ENCODE results near the gene ARHGAP20. TPM values are rescaled to one million over a fixed set of nuclear protein-coding genes. Genes with fewer than 3 reads are reported as not detected.

The ARHGAP20 gene
- total and polyA plus RNA-seq, 2 of the 8 experiments (the other 6 are each of a cell fraction or from before 2014, with no cell fraction given), result 0.05 to 0.28 TPM

- H3K9ac ChIP-seq (replicated peaks in 1 of 4; ENCODE audit: extremely low read depth in 1 of 4, low read depth in 3 of 4, low read length in 3 of 4), result peak overlapping the region in 1 of 4 experiments; percentile 20; a peak in 1 of 7 replicates
- no peak for TF ChIP-seq TEAD4 (IDR thresholded peaks at IDR 0.05; ENCODE audit: low read depth, low read length)
- TF ChIP-seq BACH1 (IDR thresholded peaks at IDR 0.05; ENCODE audit: low read length), result 0 out of 2 replicates have a peak, but pooled peaks have one; percentile 22
- TF ChIP-seq EZH2 (IDR thresholded peaks at IDR 0.05; ENCODE audit: low read depth, low read length, severe bottlenecking), result peak; percentile 74
- 0 out of 2 replicates have a peak, but pooled peaks have one; percentile 72 for TF ChIP-seq RBBP5 (IDR thresholded peaks at IDR 0.05; ENCODE audit: borderline replicate concordance, low read depth, low read length)
- 0 out of 4 replicates have a peak, but pooled peaks have one; percentile 22 to 29 for TF ChIP-seq SIN3A (conservative IDR thresholded peaks at IDR 0.05 in 1 of 2, IDR thresholded peaks at IDR 0.05 in 1 of 2; ENCODE audit: low read depth in 1 of 2, low read length in 2 of 2)
- TF ChIP-seq BCL11A (IDR thresholded peaks at IDR 0.05; ENCODE audit: low read depth in 2 of 2, low read length in 2 of 2), result no peak
- no peak for TF ChIP-seq POU5F1 (IDR thresholded peaks at IDR 0.05; ENCODE audit: low read depth, low read length)
- TF ChIP-seq, protein P1, sequence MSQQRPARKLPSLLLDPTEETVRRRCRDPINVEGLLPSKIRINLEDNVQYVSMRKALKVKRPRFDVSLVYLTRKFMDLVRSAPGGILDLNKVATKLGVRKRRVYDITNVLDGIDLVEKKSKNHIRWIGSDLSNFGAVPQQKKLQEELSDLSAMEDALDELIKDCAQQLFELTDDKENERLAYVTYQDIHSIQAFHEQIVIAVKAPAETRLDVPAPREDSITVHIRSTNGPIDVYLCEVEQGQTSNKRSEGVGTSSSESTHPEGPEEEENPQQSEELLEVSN (IDR thresholded peaks at IDR 0.05), result peak; percentile 73
- TF ChIP-seq SUZ12 (IDR thresholded peaks at IDR 0.05; ENCODE audit: low read length), result peak; percentile 84
Measured at GRCh38 chr11:110712659-110713448, 617 bp upstream of the ARHGAP20 start.

More at GRCh38 chr11:110712659-110713448, 617 bp upstream of the ARHGAP20 start:
- no peak overlapping the region for H2BK20ac ChIP-seq (ENCODE audit: low read length)
- no peak overlapping the region for H2BK12ac ChIP-seq (ENCODE audit: low read depth, low read length)
- peak overlapping the region; percentile 72; the same call in 1 of the 2 replicates for H2BK15ac ChIP-seq (ENCODE audit: low read length)
- FAIRE-seq (no peak), DNase-seq (ENCODE audit: low read depth in 1 of 2, low spot score in 2 of 2) (no peak)
- no peak overlapping the region for H2BK120ac ChIP-seq (replicated peaks; ENCODE audit: low read depth, low read length)
- peak overlapping the region; percentile 48; the same call in 1 of the 2 replicates for H3K18ac ChIP-seq (ENCODE audit: extremely low read depth, low read length)
- H3K56ac ChIP-seq (replicated peaks; ENCODE audit: insufficient read length, low read depth, low read length), result peak overlapping the region; percentile 49
- H4K5ac ChIP-seq (ENCODE audit: insufficient read length, low read depth, low read length), result no peak overlapping the region
- H3K4ac ChIP-seq (replicated peaks; ENCODE audit: insufficient read length, low read depth, low read length), result no peak overlapping the region
- no peak overlapping the region for H3K23ac ChIP-seq (ENCODE audit: insufficient read length)
- H4K20me1 ChIP-seq (replicated peaks in 1 of 2; ENCODE audit: control insufficient read depth in 1 of 2, insufficient read depth in 2 of 2, low read length in 2 of 2), result no peaks in the 10 kb centered on the region
- H2BK5ac ChIP-seq (ENCODE audit: low read depth, low read length), result no peak overlapping the region
- WGBS, 2 experiments (ENCODE audit: extremely low coverage in 1 of 2, insufficient coverage in 1 of 2, insufficient read length in 1 of 2, insufficient replicate concordance in 2 of 2, low coverage in 1 of 2, low lambda C conversion rate in 2 of 2, missing lambda C conversion rate in 1 of 2), result 6% methylated on average over 32 of the region's 50 CpGs; no CpG with 5 or more reads in 1 of the 2 experiments
- H3K4me3 ChIP-seq (ENCODE audit: extremely low read depth in 1 of 4, insufficient read depth in 2 of 4, low read depth in 3 of 4, low read length in 4 of 4), result peak overlapping the region; percentile 47 to 78 (median 60)
- peak overlapping the region; percentile 97 for H2AFZ ChIP-seq (ENCODE audit: low read length)
- H3K36me3 ChIP-seq (ENCODE audit: control insufficient read depth in 2 of 4, insufficient read depth in 4 of 4, low read length in 3 of 4), result no peaks in the 10 kb centered on the region
- peaks cover 3 to 12% (median 7%) of the 10 kb centered on the region in 4 experiments; a peak in 6 of 7 replicates for H3K4me1 ChIP-seq (replicated peaks in 1 of 4; ENCODE audit: control insufficient read depth in 3 of 4, insufficient read depth in 4 of 4, low read length in 3 of 4)
- H3K79me1 ChIP-seq (ENCODE audit: low read depth, low read length), result no peaks in the 10 kb centered on the region
- H2AK5ac ChIP-seq (ENCODE audit: low read depth, low read length), result no peak overlapping the region
- H3K79me2 ChIP-seq (ENCODE audit: control insufficient read depth in 1 of 2, insufficient read depth in 2 of 2, low read length in 2 of 2), result no peaks in the 10 kb centered on the region
- H3K23me2 ChIP-seq (ENCODE audit: low read depth, low read length), result peaks cover 19% of the 10 kb centered on the region; the same call in 1 of the 2 replicates
- CTCF ChIA-PET (ENCODE audit: partially characterized antibody), result interaction anchor here (0.7 to 1.3 kb wide), 2 partner anchors 21 to 125 kb away, joined by 3 read pairs; no protein-coding TSS in a partner anchor
- peaks cover 22 to 55% (median 45%) of the 10 kb centered on the region in 4 experiments for H3K27me3 ChIP-seq (replicated peaks in 1 of 4; ENCODE audit: control insufficient read depth in 3 of 4, extremely low read depth in 1 of 4, insufficient read depth in 3 of 4, low read length in 3 of 4)
- H4K91ac ChIP-seq (replicated peaks; ENCODE audit: insufficient read length, low read length), result no peak overlapping the region
- H3K4me2 ChIP-seq (ENCODE audit: insufficient read depth in 1 of 2, low read depth in 2 of 2, low read length in 2 of 2), result peak overlapping the region; percentile 77 to 98
- H4K8ac ChIP-seq (ENCODE audit: extremely low read depth, insufficient read depth, low read length), result no peak overlapping the region
- no peak overlapping the region for H3K27ac ChIP-seq (ENCODE audit: low read depth, low read length)
- no peaks in the 10 kb centered on the region for H3K9me3 ChIP-seq (ENCODE audit: insufficient read depth in 2 of 2, low read depth in 1 of 2, low read length in 1 of 2)
- POLR2A ChIA-PET (ENCODE audit: partially characterized antibody), result interaction anchor here (0.6 kb wide), 1 partner anchor 339 kb away, joined by 3 read pairs; no protein-coding TSS in a partner anchor
- no peak overlapping the region for H3K14ac ChIP-seq (ENCODE audit: insufficient read length)

Data from H1 (cell line).